GM12865 (cell line): ENCODE results near the gene GRID2.

Source experiments
- DNase-seq: peaks from one replicate; pipeline ENCODE4 v3.0.0; 2010; ENCODE audit warnings: low read depth
- H3K4me3 ChIP-seq: 2 replicates; pipeline ENCODE4 v1.5.1; 2011; ENCODE audit warnings: mild to moderate bottlenecking, low read depth, low read length, control low read depth
- TF ChIP-seq, protein P1 (sequence below): IDR thresholded peaks from 2 replicates; pipeline ENCODE4 v1.5.1; 2011; ENCODE audit warnings: low read length, control low read depth, low read depth, inconsistent platforms; ENCODE audit not compliant: insufficient read depth; ENCODE audit errors: missing control alignments

The GRID2 gene

DNA sequence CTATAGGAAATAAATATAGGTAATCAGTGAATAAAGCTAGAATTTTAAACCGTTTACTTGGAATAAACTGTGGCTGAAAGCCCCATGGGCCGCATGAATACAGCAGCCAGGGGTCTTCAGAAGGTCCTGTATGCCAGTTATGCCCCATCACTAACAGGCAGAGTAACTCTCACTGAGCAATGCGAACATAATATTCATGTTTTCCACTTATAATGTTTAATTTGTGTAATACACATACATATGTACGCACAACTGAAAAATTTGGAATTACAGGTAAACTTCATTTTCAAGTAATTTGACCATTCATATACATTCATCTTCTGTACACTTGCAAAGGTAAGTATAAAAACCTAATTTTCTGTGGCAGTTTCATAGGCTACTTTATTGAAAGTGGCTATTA is 998.5 kb downstream of the GRID2 start:
- no peak overlapping the region for H3K4me3 ChIP-seq
- DNase-seq = no peak
- TF ChIP-seq, protein P1, sequence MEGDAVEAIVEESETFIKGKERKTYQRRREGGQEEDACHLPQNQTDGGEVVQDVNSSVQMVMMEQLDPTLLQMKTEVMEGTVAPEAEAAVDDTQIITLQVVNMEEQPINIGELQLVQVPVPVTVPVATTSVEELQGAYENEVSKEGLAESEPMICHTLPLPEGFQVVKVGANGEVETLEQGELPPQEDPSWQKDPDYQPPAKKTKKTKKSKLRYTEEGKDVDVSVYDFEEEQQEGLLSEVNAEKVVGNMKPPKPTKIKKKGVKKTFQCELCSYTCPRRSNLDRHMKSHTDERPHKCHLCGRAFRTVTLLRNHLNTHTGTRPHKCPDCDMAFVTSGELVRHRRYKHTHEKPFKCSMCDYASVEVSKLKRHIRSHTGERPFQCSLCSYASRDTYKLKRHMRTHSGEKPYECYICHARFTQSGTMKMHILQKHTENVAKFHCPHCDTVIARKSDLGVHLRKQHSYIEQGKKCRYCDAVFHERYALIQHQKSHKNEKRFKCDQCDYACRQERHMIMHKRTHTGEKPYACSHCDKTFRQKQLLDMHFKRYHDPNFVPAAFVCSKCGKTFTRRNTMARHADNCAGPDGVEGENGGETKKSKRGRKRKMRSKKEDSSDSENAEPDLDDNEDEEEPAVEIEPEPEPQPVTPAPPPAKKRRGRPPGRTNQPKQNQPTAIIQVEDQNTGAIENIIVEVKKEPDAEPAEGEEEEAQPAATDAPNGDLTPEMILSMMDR = no peak

DNA sequence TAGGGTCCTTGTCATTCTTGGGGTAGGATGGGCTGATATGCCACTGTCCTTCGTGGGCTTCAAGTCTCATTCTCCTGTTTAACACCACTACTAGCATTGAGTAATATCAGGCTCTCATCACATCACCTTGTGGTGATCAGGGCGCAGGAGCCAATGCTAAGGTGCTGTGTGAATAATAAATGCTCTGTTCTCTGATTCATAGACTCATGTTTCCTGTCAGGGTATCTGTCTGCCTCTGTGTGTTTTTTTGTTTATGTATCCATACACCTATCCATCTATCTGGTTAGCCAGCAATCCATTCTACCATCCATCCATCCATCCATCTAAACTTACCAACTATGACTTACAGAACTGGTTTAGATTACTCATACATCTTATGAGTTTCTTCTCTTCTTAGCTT is 999.7 kb downstream of the GRID2 start:
- no peak overlapping the region for H3K4me3 ChIP-seq
- no peak for DNase-seq
- TF ChIP-seq, protein P1 = no peak

DNA sequence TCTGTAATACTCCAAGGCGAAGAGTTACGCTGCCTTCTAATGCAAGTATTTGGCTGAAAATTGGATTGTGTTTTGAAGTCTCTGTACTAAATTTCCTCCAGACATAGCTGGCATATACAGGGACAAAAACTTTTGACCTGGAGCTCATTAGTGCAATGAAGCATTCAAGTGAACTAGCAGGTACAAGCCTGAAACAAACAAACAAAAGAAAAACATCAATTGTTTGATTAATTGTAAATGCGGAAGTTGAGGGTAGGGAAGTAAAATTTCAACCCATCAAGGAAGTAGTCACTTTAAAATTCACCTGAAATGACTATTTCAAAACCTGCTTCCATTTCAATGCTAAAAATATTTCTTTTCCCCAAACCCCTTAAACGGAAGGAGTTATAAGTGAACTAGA is 1008.5 kb downstream of the GRID2 start:
- no peak for DNase-seq
- TF ChIP-seq, protein P1 = no peak
- no peak overlapping the region for H3K4me3 ChIP-seq

DNA sequence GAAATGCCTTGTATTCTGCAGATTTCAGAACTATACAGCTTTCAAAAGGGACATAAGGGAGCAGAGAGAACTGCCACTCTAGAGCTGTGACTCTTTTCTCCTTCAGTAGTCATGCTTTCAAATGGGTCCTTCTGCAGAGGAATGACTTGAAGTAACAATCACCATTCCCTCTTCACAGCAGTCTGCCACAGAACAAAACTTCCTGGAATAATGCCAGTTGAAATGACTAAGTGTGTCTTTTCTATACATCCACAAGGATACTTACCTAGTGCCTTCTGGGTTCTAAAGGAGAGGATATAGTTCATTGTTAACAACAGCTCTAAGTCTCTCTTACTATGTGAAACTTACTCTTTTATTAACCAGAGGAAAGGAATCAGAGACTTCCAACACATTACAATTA is 1009.4 kb downstream of the GRID2 start:
- no peak for DNase-seq
- no peak overlapping the region for H3K4me3 ChIP-seq
- TF ChIP-seq, protein P1 = no peak

DNA sequence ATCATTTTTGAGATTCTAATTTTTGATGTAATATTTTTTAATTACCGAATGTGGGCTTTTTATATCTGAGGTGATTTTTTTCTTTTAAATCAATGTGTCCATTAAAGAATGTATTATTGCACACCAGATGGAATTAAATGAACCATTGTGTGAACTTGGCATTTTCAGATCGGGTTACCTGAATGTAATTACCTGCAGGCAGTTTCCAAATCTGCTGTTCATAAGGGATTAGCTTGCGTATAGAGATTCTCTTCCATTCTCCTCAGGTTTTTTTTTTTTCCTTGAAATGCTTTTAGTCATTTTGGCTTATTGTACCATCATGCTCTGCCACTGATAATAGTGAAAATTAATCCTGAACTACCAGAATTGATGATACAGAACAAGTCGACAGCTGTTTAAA is 1013.3 kb downstream of the GRID2 start:
- TF ChIP-seq, protein P1 = no peak
- DNase-seq = no peak
- H3K4me3 ChIP-seq = no peak overlapping the region

DNA sequence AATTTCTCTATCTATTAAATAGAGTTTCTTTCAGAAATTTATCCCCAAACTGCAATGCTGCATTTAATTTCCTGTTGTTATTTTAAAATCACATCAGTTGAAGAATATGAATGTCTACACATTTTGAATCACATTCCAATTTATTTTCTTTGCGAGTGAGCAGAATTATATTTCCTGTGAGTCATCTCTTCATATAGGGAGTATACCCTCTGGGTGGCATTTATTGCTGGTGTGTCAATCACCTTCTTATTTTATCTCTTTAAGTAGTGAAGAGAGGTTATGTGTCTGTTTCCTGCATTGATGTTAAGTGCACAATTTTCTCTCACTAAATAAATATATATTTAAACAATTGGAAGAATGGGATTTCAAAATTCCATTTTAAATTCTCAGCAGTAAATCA is 1013.8 kb downstream of the GRID2 start:
- no peak for DNase-seq
- no peak overlapping the region for H3K4me3 ChIP-seq
- TF ChIP-seq, protein P1 = no peak

DNA sequence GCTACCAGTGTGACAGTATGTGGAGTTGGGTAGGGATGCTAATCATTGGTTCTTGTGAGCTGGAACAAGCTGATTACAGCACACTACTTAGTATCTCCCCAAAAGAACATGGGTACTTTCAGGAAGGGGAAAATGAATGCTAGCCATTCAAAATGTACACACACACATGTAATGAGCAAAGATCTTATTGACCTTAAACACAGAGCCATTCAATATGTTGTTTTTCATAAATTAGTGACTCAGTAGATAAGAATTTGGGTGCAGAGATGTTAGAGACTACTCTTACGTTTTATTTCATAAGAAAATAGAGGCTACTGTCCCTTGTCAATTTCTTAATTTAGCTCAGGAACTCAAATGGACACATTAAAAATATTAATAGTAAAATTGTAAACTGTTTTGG is 1015.3 kb downstream of the GRID2 start:
- no peak overlapping the region for H3K4me3 ChIP-seq
- TF ChIP-seq, protein P1 = no peak
- DNase-seq = no peak
